ENCODE results near the gene TMEM229B.

- no peak for TF ChIP-seq CTCF (IDR thresholded peaks at IDR 0.05)
- TF ChIP-seq POLR2A (IDR thresholded peaks at IDR 0.05) = no peak
- TF ChIP-seq EP300 (IDR thresholded peaks at IDR 0.05) = no peak
These were observed 64.0 kb downstream of the TMEM229B start for GRCh38 chr14:67424539-67424938.
